Measurements from ENCODE around the gene TMEM235. TPM values are rescaled to one million over a fixed set of nuclear protein-coding genes. Genes with fewer than 3 reads are reported as not detected.
"Not testable (repeated sequence)": the region's sequence is repeated elsewhere in the genome, so short reads cannot be mapped to it uniquely, and the experiment has no call there.

The TMEM235 gene
- total RNA-seq, 4 donors from 2014 or later, result not detected

DNA sequence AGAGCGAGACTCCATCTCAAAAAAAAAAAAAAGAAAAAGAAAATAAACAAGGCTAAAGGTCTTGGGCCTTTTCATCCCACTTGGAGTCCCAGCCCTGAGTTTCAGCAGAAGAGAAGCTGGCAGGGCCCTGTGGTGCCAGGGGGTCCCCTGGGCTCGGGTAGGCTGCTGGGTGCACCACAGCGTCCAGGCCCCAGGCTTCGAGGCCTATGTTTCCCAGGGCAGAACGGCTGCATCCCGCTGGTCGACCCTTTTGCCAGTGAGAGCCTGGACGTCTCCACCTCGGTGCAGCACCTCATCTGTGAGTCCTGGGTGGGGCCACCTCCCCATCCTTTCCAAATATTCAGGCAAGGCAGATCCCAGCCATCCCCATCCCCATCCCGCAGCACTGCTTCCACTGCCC is 2.2 kb downstream of the TMEM235 start:
- no peak for DNase-seq (ENCODE audit: low spot score)
- no peak for ATAC-seq (ENCODE audit: low FRiP score)
- TF ChIP-seq, protein P1, sequence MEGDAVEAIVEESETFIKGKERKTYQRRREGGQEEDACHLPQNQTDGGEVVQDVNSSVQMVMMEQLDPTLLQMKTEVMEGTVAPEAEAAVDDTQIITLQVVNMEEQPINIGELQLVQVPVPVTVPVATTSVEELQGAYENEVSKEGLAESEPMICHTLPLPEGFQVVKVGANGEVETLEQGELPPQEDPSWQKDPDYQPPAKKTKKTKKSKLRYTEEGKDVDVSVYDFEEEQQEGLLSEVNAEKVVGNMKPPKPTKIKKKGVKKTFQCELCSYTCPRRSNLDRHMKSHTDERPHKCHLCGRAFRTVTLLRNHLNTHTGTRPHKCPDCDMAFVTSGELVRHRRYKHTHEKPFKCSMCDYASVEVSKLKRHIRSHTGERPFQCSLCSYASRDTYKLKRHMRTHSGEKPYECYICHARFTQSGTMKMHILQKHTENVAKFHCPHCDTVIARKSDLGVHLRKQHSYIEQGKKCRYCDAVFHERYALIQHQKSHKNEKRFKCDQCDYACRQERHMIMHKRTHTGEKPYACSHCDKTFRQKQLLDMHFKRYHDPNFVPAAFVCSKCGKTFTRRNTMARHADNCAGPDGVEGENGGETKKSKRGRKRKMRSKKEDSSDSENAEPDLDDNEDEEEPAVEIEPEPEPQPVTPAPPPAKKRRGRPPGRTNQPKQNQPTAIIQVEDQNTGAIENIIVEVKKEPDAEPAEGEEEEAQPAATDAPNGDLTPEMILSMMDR (IDR thresholded peaks at IDR 0.05), result no peak

DNA sequence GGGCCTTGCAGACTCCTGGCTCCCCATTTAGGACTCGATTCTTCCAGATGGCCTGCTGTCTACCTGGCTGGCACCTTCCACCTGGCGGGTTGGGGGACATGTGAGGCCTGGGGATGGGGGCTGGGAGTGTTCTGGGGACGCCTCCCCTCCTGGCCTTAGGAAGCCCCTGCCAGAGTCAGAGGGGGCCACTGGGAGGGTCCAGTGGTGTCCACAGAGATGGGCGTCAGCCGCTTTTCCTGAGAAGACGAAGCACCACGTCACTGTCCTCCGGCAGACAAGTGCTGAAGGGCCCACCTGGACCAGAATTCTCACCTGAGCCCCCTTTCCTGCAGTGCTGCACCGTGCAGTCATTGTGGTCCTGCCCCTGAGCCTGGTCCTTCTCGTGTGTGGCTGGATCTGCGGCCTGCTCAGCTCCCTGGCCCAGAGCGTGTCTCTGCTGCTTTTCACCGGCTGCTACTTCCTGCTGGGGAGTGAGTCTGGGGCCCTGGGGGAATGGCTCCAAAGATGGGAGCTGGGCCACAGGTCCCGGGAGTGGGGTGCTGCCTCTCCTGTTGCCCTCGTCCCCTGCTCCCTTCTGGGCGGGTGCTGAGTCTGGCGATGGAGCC is 2.9 kb downstream of the TMEM235 start:
- ATAC-seq (ENCODE audit: low FRiP score) (no peak), DNase-seq (ENCODE audit: low spot score) (no peak)
- TF ChIP-seq, protein P1 (IDR thresholded peaks at IDR 0.05), result no peak

DNA sequence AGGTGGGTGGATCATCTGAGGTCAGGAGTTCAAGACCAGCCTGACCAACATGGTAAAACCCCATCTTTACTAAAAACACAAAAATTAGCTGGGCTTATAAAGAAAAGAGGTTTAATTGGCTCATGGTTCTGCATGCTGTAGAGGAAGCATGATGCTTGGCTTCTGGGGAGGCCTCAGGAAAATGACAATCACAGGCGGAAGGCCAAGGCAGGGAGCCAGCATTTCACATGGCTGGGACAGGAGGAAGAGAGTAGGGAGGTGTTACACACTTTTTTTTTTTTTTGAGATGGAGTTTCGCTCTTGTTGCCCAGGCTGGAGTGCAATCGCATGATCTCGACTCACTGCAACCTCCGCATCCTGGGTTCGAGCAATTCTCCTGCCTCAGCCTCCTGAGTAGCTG is 3.6 kb downstream of the TMEM235 start:
- DNase-seq (ENCODE audit: low spot score); ATAC-seq (ENCODE audit: low FRiP score): not testable (repeated sequence)

DNA sequence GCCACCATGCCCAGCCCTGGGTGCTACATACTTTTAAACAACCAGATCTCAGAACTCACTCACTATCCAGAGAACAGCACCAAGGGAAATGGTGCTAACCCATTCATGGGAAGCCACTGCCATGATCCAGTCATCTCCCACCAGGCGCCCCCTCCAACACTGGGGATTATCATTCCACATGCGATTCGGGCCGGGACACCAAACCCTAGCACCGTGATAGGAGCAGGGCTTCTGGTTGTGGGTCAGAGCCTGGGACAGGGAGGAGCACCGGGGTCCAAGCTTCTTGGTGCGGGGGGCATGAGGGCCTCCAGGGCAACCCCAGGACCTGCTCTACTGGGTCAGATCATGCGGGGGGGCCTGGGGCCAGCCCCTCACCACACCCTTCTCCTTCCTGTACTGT is 4.5 kb downstream of the TMEM235 start:
- TF ChIP-seq, protein P1 (IDR thresholded peaks at IDR 0.05), result no peak
- ATAC-seq (ENCODE audit: low FRiP score), result no peak
- no peak for DNase-seq (ENCODE audit: low spot score)

DNA sequence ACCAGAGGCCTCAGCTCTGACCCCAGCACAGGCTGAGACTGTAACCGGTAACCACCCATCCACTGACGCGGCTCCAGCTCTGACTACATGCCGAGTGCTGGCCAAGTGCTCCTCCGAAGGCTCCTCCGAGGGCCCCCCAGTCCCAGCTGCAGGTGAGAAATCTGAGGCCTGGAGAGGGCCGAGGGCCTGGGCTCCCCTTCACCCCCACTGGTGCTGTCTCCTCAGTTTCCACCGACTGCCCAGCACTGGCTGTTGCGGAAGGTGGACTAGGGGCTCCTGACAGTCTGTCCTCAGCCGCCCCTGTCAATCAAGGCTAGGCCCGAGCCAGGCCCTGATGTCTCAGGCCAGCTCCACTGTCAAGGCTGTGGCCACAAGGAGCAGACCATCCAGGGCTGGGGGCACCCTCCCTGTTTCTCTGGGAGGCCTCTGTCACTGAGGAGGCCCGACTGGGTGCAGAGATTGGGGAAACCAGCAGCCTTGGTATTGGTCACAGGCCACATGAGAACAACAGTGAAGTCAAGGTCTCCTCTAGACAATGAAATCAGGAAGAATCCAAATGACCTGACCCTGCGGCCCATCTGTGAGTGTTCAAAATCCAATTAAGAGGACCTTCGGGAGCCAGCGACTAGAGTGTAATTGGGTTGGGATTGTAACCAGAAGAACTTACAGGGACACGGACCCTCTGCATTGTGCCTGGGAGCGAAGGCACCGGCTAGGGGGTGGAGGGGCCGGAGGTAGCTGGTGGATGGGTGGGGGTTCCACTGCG is 5.1 kb downstream of the TMEM235 start:
- DNase-seq (ENCODE audit: low spot score) (no peak), ATAC-seq (ENCODE audit: low FRiP score) (no peak)
- TF ChIP-seq, protein P1 (IDR thresholded peaks at IDR 0.05), result no peak

DNA sequence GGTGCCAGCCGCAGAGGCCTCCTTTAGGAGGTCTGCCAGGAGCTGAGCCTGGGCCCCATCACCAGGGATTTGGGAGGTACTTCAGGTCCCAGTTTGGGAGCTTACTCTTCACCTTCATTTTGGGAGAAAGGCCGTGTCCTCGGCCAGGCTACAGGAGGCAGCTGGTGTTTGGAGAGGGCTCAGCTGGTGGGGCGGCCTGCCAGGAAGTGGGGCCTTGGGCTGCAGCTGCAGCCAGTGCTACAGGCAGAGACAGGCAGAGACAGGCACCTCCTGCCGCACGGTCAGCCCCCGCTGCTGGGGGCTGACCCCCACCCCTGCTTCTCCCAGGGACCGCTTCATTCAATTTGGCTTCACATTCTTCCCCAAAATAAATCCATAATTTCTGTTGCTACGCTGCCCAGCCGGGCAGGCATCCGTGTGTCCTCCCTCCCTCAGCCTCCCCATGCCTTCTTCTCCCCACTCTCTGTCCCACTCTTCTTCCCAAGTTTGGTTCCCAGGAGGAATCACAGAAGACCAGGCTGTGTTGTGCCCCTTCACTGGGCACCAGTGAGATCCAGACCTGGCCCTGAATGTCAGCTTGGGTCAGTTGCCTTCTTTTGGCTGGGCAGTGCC is 6.1 kb downstream of the TMEM235 start:
- ATAC-seq (ENCODE audit: low FRiP score) (no peak), DNase-seq (ENCODE audit: low spot score) (no peak)
- TF ChIP-seq, protein P1 (IDR thresholded peaks at IDR 0.05), result no peak

DNA sequence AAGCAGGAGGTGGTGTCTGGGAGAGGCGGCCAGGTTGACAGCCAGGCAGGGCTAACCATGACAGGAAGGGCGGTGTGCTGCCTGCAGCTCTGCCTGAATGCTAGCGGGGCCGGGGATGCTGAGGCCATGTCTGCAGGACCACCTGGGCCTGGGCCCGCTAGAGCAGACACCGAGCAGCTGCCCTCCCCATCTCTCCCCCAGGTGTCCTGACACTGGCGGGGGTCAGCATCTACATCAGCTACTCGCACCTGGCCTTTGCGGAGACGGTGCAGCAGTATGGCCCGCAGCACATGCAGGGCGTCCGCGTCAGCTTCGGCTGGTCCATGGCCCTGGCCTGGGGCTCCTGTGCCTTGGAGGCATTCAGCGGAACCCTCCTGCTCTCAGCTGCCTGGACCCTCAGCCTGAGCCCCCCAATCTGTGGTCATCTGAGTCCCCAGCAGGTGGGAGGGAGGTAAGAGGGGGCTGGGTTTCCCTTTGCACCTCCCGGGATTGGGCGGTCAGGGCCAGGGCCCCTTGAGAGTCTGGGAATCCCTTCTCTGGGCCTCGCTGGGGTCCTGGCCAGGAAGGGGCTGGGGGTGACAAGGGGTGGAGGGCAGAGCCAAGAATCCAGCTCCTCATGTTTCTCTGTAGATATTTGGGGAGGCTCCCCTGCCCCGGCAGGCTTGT is 7.5 kb downstream of the TMEM235 start:
- no peak for ATAC-seq (ENCODE audit: low FRiP score)
- DNase-seq (ENCODE audit: low spot score), result no peak
- TF ChIP-seq, protein P1 (IDR thresholded peaks at IDR 0.05), result no peak

Measured in omental fat pad (tissue), 4 donors.